OCI-LY1 (cell line): ENCODE measurements around the gene SV2C.

Experiments
- H2AFZ ChIP-seq: fragments of 200-600 bp; sonication (generic), shearing (Covaris generic); 2 replicates; pipeline ENCODE4 v1.6.0; 2014; ENCODE audit warnings: antibody characterized with exemption, mild to moderate bottlenecking, low read length
- H3F3A ChIP-seq: fragments of 200-600 bp; sonication (generic), shearing (Covaris generic); 2 replicates; pipeline ENCODE4 v1.6.0; 2014; ENCODE audit warnings: mild to moderate bottlenecking, antibody characterized with exemption, low read length, moderate library complexity; ENCODE audit not compliant: insufficient read depth
- H3K27ac ChIP-seq: fragments of 200-600 bp; sonication (generic); 2 replicates; pipeline ENCODE4 v1.5.1; 2014; ENCODE audit warnings: low read length, mixed run types, mild to moderate bottlenecking, low read depth; ENCODE audit not compliant: poor library complexity, severe bottlenecking
- H3K27me3 ChIP-seq: fragments of 200-600 bp; sonication (generic); 2 replicates; pipeline ENCODE4 v1.6.0; 2014; ENCODE audit warnings: antibody characterized with exemption, mild to moderate bottlenecking, low read length, moderate library complexity; ENCODE audit not compliant: insufficient read depth
- H3K36me3 ChIP-seq: fragments of 200-600 bp; sonication (generic); 2 replicates; pipeline ENCODE4 v1.6.1; 2014; ENCODE audit warnings: mild to moderate bottlenecking, antibody characterized with exemption, low read length, moderate library complexity, mixed read lengths; ENCODE audit not compliant: insufficient read depth
- H3K4me1 ChIP-seq: fragments of 200-600 bp; sonication (generic); 2 replicates; pipeline ENCODE4 v1.5.1; 2014; ENCODE audit warnings: mild to moderate bottlenecking, low read length, moderate library complexity; ENCODE audit not compliant: insufficient read depth, severe bottlenecking
- H3K4me2 ChIP-seq: fragments of 200-600 bp; sonication (generic), shearing (Covaris generic); 2 replicates; pipeline ENCODE4 v1.6.1; 2014; ENCODE audit warnings: low read length
- H3K4me3 ChIP-seq: fragments of 200-600 bp; sonication (generic); 2 replicates; pipeline ENCODE4 v1.5.1; 2014; ENCODE audit warnings: low read length, low read depth, mild to moderate bottlenecking, mixed read lengths; ENCODE audit not compliant: poor library complexity, severe bottlenecking
- H3K79me2 ChIP-seq: fragments of 200-600 bp; shearing (Covaris generic); 2 replicates; pipeline ENCODE4 v1.6.1; 2016; ENCODE audit warnings: mixed run types, low read length, mixed read lengths; ENCODE audit not compliant: insufficient read depth
- H3K9ac ChIP-seq: fragments of 200-600 bp; sonication (generic), shearing (Covaris generic); 2 replicates; pipeline ENCODE4 v1.6.1; 2014; ENCODE audit warnings: mild to moderate bottlenecking, low read length, mixed read lengths
- H3K9me2 ChIP-seq: fragments of 200-600 bp; sonication (generic), shearing (Covaris generic); 2 replicates; pipeline ENCODE4 v1.6.1; 2014; ENCODE audit warnings: low read depth, mild to moderate bottlenecking, low read length, mixed read lengths
- H3K9me3 ChIP-seq: fragments of 200-600 bp; shearing (Covaris generic); 2 replicates; pipeline ENCODE4 v1.6.1; 2014; ENCODE audit warnings: low read length, mixed read lengths
- H4K20me1 ChIP-seq: fragments of 200-600 bp; sonication (generic), shearing (Covaris generic); 2 replicates; pipeline ENCODE4 v1.6.0; 2016; ENCODE audit warnings: mild to moderate bottlenecking, low read length; ENCODE audit not compliant: insufficient read depth
- EZH2 ChIP-seq: fragments of 200-600 bp; sonication (generic), shearing (Covaris generic); IDR thresholded peaks from 2 replicates; pipeline ENCODE4 v1.8.0; 2017; ENCODE audit warnings: borderline replicate concordance, mixed run types, mild to moderate bottlenecking, antibody characterized with exemption, low read length, moderate library complexity, mixed read lengths
- TF ChIP-seq, protein P1 (sequence below): fragments of 200-600 bp; sonication (generic), shearing (Covaris generic); IDR thresholded peaks from 2 replicates; pipeline ENCODE4 v1.5.1; 2017; ENCODE audit warnings: mild to moderate bottlenecking, antibody characterized with exemption, low read length, moderate library complexity, mixed read lengths

The SV2C gene

GRCh38 chr5:76180814-76181805 lies 97.9 kb downstream of the SV2C start:
- TF ChIP-seq, protein P1, sequence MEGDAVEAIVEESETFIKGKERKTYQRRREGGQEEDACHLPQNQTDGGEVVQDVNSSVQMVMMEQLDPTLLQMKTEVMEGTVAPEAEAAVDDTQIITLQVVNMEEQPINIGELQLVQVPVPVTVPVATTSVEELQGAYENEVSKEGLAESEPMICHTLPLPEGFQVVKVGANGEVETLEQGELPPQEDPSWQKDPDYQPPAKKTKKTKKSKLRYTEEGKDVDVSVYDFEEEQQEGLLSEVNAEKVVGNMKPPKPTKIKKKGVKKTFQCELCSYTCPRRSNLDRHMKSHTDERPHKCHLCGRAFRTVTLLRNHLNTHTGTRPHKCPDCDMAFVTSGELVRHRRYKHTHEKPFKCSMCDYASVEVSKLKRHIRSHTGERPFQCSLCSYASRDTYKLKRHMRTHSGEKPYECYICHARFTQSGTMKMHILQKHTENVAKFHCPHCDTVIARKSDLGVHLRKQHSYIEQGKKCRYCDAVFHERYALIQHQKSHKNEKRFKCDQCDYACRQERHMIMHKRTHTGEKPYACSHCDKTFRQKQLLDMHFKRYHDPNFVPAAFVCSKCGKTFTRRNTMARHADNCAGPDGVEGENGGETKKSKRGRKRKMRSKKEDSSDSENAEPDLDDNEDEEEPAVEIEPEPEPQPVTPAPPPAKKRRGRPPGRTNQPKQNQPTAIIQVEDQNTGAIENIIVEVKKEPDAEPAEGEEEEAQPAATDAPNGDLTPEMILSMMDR, result no peak
- no peak for TF ChIP-seq EZH2
- Histone ChIP-seq H3K4me2 (no peak overlapping the region), H3K27ac (no peak overlapping the region), H3K9ac (no peak overlapping the region), H3K9me3 (no peaks in the 10 kb centered on the region), H3K79me2 (no peaks in the 10 kb centered on the region), H3K4me3 (no peak overlapping the region), H4K20me1 (no peaks in the 10 kb centered on the region), H3F3A (no peaks in the 10 kb centered on the region), H3K36me3 (no peaks in the 10 kb centered on the region), H3K27me3 (0 out of 2 replicates have a peak, but pooled peaks cover 4% of the 10 kb centered on the region), H3K4me1 (no peaks in the 10 kb centered on the region), H3K9me2 (no peaks in the 10 kb centered on the region), H2AFZ (no peak overlapping the region)

- H3K4me1 ChIP-seq, result no peaks in the 10 kb centered on the region
- H3K79me2 ChIP-seq, result no peaks in the 10 kb centered on the region
- H3K9me2 ChIP-seq, result no peaks in the 10 kb centered on the region
- no peak overlapping the region for H2AFZ ChIP-seq
- no peaks in the 10 kb centered on the region for H3F3A ChIP-seq
- TF ChIP-seq, protein P1, result no peak
- no peak for TF ChIP-seq EZH2
- no peak overlapping the region for H3K9ac ChIP-seq
- no peaks in the 10 kb centered on the region for H3K36me3 ChIP-seq
- H3K9me3 ChIP-seq, result no peaks in the 10 kb centered on the region
- H3K27me3 ChIP-seq, result no peaks in the 10 kb centered on the region
- H3K4me3 ChIP-seq, result no peak overlapping the region
- H3K27ac ChIP-seq, result no peak overlapping the region
- H4K20me1 ChIP-seq, result no peaks in the 10 kb centered on the region
- H3K4me2 ChIP-seq, result no peak overlapping the region
These were observed 104.2 kb downstream of the SV2C start for GRCh38 chr5:76187386-76187785.

- H3F3A ChIP-seq, result no peaks in the 10 kb centered on the region
- TF ChIP-seq EZH2, result no peak
- TF ChIP-seq, protein P1, result no peak
- H3K27ac ChIP-seq, result no peak overlapping the region
- no peak overlapping the region for H3K4me2 ChIP-seq
- no peak overlapping the region for H3K9ac ChIP-seq
- H3K36me3 ChIP-seq, result no peaks in the 10 kb centered on the region
- no peaks in the 10 kb centered on the region for H3K4me1 ChIP-seq
- H3K4me3 ChIP-seq, result no peak overlapping the region
- no peaks in the 10 kb centered on the region for H3K79me2 ChIP-seq
- no peaks in the 10 kb centered on the region for H3K27me3 ChIP-seq
- no peaks in the 10 kb centered on the region for H3K9me3 ChIP-seq
- H4K20me1 ChIP-seq, result no peaks in the 10 kb centered on the region
- H2AFZ ChIP-seq, result no peak overlapping the region
- H3K9me2 ChIP-seq, result no peaks in the 10 kb centered on the region
These were observed 107.2 kb downstream of the SV2C start for GRCh38 chr5:76190356-76190755.
